ENCODE measurements around the gene TAF11L5. TPM values are rescaled to one million over a fixed set of nuclear protein-coding genes. Genes with fewer than 3 reads are reported as not detected.
A peak's percentile ranks its signal among the peaks of the same experiment; 100 is the strongest.
"Not testable (repeated sequence)": the region's sequence is repeated elsewhere in the genome, so short reads cannot be mapped to it uniquely, and the experiment has no call there.

Gene TAF11L5
- total RNA-seq, 1 donor = not detected

GRCh38 chr5:17492770-17493169 is 32.3 kb upstream of the TAF11L5 start:
- no peak overlapping the region for H3K4me3 ChIP-seq (ENCODE audit: low read depth, low read length)
- no peak for DNase-seq (ENCODE audit: low read depth)
- TF ChIP-seq CTCF (IDR thresholded peaks at IDR 0.05; ENCODE audit: insufficient read depth, low read depth, low read length) = no peak

GRCh38 chr5:17497446-17497845 is 27.6 kb upstream of the TAF11L5 start:
- TF ChIP-seq CTCF (IDR thresholded peaks at IDR 0.05; ENCODE audit: insufficient read depth, low read depth, low read length) = no peak

GRCh38 chr5:17497931-17498330 is 27.1 kb upstream of the TAF11L5 start, which contains the start of gene TAF11L2:
TAF11L2 (plus strand) TSS chr5:17498231.
- not testable (repeated sequence) for H3K4me3 ChIP-seq (ENCODE audit: low read depth, low read length); DNase-seq (ENCODE audit: low read depth)

More at GRCh38 chr5:17497446-17497845, 27.6 kb upstream of the TAF11L5 start:
- DNase-seq (ENCODE audit: low read depth) = no peak
- no peak overlapping the region for H3K4me3 ChIP-seq (ENCODE audit: low read depth, low read length)

GRCh38 chr5:17511775-17512325 is 13.2 kb upstream of the TAF11L5 start:
- no peak for TF ChIP-seq CTCF (IDR thresholded peaks at IDR 0.05; ENCODE audit: insufficient read depth, low read depth, low read length)
- H3K4me3 ChIP-seq (ENCODE audit: low read depth, low read length) = no peak overlapping the region
- no peak for DNase-seq (ENCODE audit: low read depth)

GRCh38 chr5:17517526-17517925 is 7.5 kb upstream of the TAF11L5 start:
- not testable (repeated sequence) for H3K4me3 ChIP-seq (ENCODE audit: low read depth, low read length); DNase-seq (ENCODE audit: low read depth)

GRCh38 chr5:17518067-17518466 is 7.0 kb upstream of the TAF11L5 start, which contains the start of gene TAF11L3:
TAF11L3 (plus strand) TSS chr5:17518367.
- H3K4me3 ChIP-seq (ENCODE audit: low read depth, low read length); DNase-seq (ENCODE audit: low read depth): not testable (repeated sequence)

GRCh38 chr5:17519508-17519907 is 5.5 kb upstream of the TAF11L5 start:
- H3K4me3 ChIP-seq (ENCODE audit: low read depth, low read length); DNase-seq (ENCODE audit: low read depth): not testable (repeated sequence)

- not testable (repeated sequence) for H3K4me3 ChIP-seq (ENCODE audit: low read depth, low read length); DNase-seq (ENCODE audit: low read depth)
Measured at GRCh38 chr5:17521501-17521900, 3.5 kb upstream of the TAF11L5 start, which contains the start of gene TAF11L4. TAF11L4 (plus strand) TSS chr5:17521801.

- peak; percentile 11 for DNase-seq (ENCODE audit: low read depth)
- not testable (repeated sequence) for H3K4me3 ChIP-seq (ENCODE audit: low read depth, low read length)
Measured at GRCh38 chr5:17526504-17526903, 1.5 kb downstream of the TAF11L5 start.

- not testable (repeated sequence) for DNase-seq (ENCODE audit: low read depth); H3K4me3 ChIP-seq (ENCODE audit: low read depth, low read length)
Measured at GRCh38 chr5:17528369-17528768, 3.3 kb downstream of the TAF11L5 start, which contains the start of gene TAF11L6. TAF11L6 (plus strand) TSS chr5:17528669.

Small RNAs within 50 kb of the gene (small RNA-seq; reads per million reads assigned to genes)
- gene AC106774.3 = not detected

Other genes starting within 250 kb of the TAF11L5 start
- not detected in 2 replicates for gene TAF11L2, start 27.0 kb upstream of the TAF11L5 start, total RNA-seq
- not detected in 2 replicates for gene TAF11L3, start 6.9 kb upstream of the TAF11L5 start, total RNA-seq
- not detected in 2 replicates for gene TAF11L4, start 3.4 kb upstream of the TAF11L5 start, total RNA-seq
- not detected in 2 replicates for gene TAF11L6, start 3.4 kb downstream of the TAF11L5 start, total RNA-seq
- gene TAF11L7, start 60.5 kb downstream of the TAF11L5 start, total RNA-seq = not detected in 2 replicates
- not detected in 2 replicates for gene TAF11L8, start 65.7 kb downstream of the TAF11L5 start, total RNA-seq
- gene TAF11L9, start 69.2 kb downstream of the TAF11L5 start, total RNA-seq = not detected in 2 replicates
- not detected in 2 replicates for gene TAF11L10, start 72.6 kb downstream of the TAF11L5 start, total RNA-seq
- gene TAF11L11, start 78.9 kb downstream of the TAF11L5 start, total RNA-seq = not detected in 2 replicates
- not detected in 2 replicates for gene TAF11L12, start 85.2 kb downstream of the TAF11L5 start, total RNA-seq
- not detected in 2 replicates for gene TAF11L13, start 106.9 kb downstream of the TAF11L5 start, total RNA-seq
- gene TAF11L14, start 109.2 kb downstream of the TAF11L5 start, total RNA-seq = not detected in 2 replicates